HG03060 (cell line): ENCODE results near the gene ELOVL6.
A peak's percentile ranks its signal among the peaks of the same experiment; 100 is the strongest.

Experiments used
- ATAC-seq: cut with Tn5 transposase; IDR thresholded peaks from one replicate; pipeline ENCODE4 v1.9.1; 2021; ENCODE audit warnings: low read depth, moderate number of reproducible peaks; ENCODE audit not compliant: unreplicated experiment

ELOVL6 gene

GRCh38 chr4:110130576-110131358 is 67.6 kb downstream of the ELOVL6 start:
- no peak for ATAC-seq

- no peak for ATAC-seq
Observed at GRCh38 chr4:110129544-110129943, 68.9 kb downstream of the ELOVL6 start.

- no peak for ATAC-seq
Observed at GRCh38 chr4:110128472-110128919, 69.9 kb downstream of the ELOVL6 start.

DNA sequence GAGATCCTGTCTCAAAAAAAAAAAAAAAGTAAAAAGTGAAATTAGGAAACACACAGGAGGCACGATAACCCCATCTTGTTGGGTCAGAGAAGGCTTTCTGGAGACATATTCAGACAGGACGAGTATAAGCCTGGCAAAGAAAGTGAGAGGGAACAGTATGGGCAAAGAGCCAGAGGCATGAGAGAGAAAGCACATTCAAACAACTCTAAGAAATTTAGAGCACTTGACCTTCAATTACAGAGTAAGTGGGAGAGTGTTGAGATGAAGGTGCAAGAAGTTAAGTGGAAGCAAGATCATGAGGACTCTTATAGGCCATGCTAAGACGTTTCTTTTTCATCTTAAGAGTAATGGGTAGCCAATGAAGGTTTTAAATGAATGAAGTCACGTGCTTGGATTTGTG is 70.4 kb downstream of the ELOVL6 start:
- no peak for ATAC-seq

GRCh38 chr4:110124711-110125110 is 73.7 kb downstream of the ELOVL6 start:
- no peak for ATAC-seq

DNA sequence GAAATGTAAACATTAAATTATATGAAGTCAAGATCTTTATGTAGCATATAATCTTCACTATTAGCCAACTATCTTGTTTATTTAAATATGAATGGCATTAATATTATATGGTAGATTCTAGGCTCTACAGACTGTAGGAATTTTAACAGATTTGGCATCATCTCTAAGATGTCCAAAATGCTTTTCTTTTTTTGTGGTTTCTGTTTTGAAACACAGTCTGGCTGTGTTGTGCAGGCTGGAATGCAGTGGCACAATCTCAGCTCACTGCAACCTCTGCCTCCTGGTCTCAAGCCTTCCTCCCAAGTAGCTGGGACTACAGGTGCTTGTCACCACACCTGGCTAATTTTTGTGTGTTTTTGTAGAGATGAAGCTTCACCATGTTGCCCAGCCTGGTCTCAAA is 76.2 kb downstream of the ELOVL6 start:
- no peak for ATAC-seq

DNA sequence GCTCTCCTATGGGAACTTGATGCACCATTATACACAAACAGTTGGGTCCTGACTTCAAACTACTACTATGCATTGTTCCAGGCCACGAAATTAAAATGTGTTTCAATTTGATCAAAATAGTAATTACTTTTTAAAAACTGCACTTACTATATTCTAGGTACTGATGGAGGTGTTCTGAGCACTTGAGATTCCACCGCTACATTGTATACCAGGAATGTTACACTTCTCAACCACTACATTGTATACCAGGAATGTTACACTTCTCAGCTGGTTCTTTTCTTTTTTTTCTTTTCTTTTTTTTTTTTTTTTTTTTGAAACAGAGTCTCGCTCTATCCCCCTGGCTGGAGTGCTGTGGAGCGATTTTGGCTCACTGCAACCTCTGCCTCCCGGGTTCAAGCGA is 77.9 kb downstream of the ELOVL6 start:
- no peak for ATAC-seq

GRCh38 chr4:110119880-110120279 is 78.5 kb downstream of the ELOVL6 start:
- no peak for ATAC-seq

DNA sequence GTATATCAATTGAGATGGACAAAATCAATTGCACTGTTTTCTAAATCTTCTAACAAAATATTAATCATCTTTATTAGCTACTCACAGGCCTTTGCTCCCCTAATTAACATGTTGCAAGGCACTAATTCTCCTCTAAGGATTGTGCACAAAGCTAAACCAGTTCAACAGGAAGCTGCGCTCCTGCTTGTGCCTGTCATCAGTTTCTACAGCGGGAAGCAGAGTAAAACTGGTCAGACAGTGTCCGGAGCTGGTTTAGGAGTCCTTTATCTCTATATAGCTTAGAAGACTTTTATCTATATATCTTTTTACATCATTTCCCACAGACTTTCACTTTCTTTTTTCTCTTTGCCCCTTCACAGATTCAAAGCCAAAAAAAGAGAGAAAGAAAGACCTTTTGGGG is 79.1 kb downstream of the ELOVL6 start:
- ATAC-seq, result no peak

GRCh38 chr4:110112056-110112455 is 86.4 kb downstream of the ELOVL6 start:
- ATAC-seq, result no peak

GRCh38 chr4:110109455-110109854 is 89.0 kb downstream of the ELOVL6 start:
- ATAC-seq, result no peak

GRCh38 chr4:110108960-110109359 is 89.5 kb downstream of the ELOVL6 start:
- ATAC-seq, result no peak

GRCh38 chr4:110108422-110108821 is 90.0 kb downstream of the ELOVL6 start:
- peak; percentile 87 for ATAC-seq

DNA sequence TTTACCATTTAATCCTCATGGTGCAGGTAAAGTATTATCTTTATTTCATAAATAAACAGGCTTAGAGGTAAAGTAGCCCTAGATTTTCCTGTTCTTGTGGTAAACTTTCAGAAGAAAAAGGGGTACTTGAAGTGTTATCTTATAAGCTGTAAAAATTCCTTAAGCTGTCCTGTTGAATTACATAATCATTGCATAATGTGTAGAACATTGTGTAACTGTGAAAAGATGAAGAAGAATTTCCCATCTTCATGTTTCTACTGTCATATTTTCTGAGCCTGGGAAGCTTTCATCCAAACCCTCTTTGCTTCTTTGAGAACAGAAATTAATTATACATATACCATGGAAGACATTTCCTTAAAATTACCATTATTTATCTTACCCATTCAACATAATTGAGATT is 90.5 kb downstream of the ELOVL6 start:
- no peak for ATAC-seq

DNA sequence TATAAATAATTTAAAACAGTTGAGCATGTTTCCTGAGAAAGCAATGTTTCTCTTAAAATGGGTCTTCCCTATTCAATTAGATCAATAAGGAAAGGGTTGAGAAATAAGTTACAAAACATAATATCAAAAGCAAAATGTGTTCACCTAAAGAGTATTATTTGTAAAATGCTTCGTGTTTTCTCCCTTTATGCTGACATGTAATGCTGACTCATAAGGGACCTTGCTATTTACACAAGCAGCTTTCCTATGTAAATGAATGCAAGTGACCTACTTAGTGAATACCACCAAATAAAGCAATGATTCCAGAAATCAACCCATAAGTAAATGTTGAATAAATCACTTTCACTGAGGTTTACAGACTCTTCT is 91.5 kb downstream of the ELOVL6 start:
- ATAC-seq, result no peak

GRCh38 chr4:110104661-110105060 is 93.8 kb downstream of the ELOVL6 start:
- ATAC-seq, result no peak

DNA sequence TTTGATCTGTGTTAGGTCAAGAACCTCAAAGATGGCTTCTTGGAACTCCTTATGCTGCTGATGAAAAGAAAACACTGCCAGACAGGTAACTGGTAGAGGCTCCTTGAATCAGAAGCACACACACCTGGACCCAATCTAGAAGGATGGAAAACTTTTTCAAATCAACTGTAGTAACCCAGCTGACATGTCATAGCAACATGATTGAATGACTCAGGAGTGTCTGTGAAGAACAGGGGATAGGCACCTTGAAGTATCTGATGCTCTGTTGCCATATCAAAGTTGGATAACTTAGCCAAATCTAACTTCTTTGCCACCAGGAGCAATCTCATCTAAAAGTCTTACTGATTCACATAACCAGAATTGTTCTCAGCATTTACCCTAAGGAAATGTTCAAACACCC is 98.8 kb downstream of the ELOVL6 start:
- no peak for ATAC-seq

DNA sequence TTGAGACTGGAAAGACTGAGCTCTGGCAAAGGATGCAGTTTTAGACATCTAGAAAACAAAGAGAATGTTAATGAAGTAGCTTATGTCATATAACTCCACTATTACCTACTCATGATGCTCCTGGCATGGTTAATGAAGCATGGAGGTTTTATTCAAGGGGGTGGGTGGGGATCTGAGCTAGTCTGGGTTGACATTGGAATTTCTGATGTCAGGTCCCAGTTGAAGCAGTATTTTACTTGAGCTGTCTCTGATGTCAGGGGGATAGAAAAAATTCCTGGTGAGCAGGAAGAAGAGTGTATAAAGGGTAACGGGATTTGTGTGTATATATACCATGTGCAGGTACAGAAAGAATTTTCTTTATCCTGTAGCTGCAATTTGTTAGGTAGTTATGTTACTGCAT is 102.0 kb downstream of the ELOVL6 start:
- no peak for ATAC-seq

GRCh38 chr4:110092646-110093045 is 105.8 kb downstream of the ELOVL6 start:
- no peak for ATAC-seq

DNA sequence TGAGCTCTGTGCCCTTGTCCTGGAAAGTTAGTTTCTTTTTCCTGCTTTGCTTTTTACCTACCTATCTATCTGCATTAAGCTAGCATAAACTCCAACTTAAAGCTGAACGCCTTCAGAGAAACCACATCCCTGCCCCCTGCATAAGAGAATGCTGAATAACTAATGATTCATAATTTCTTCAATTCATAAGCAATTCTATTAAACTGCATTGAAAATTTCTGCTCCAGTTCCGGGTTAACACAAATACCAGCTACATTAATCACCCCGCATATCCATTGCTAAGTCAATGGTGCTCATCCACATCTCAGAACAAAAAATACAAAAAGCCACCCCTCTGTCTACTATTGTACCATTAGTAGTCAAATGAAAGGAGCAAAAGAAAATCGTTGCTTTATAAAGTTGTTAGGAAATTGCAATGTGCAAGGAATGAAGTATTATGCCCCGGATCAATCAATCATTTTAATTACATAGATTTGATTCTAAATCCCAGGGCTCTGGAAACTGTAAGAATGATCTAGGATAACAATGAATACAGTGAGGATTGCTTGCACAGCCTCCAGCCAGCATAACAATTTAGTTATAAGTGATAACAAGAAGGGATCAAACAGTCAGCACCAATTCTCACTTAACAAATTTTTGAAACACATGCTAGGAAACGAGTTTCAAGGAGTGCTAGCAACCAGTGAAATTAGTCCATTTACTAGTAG is 106.8 kb downstream of the ELOVL6 start:
- no peak for ATAC-seq

- ATAC-seq, result peak; percentile 43
Observed at GRCh38 chr4:110088670-110089069, 109.7 kb downstream of the ELOVL6 start.

GRCh38 chr4:110087070-110087708 is 111.2 kb downstream of the ELOVL6 start:
- ATAC-seq, result no peak
